Measurements from ENCODE around the gene CLDN6. TPM values are rescaled to one million over a fixed set of nuclear protein-coding genes. Genes with fewer than 3 reads are reported as not detected.

CLDN6 gene
- total and polyA plus RNA-seq, 9 of the 15 experiments (the other 6 are each of a cell fraction or from before 2014, with no cell fraction given): 0.22 to 0.75 (median 0.38) TPM; not detected in 3

DNA sequence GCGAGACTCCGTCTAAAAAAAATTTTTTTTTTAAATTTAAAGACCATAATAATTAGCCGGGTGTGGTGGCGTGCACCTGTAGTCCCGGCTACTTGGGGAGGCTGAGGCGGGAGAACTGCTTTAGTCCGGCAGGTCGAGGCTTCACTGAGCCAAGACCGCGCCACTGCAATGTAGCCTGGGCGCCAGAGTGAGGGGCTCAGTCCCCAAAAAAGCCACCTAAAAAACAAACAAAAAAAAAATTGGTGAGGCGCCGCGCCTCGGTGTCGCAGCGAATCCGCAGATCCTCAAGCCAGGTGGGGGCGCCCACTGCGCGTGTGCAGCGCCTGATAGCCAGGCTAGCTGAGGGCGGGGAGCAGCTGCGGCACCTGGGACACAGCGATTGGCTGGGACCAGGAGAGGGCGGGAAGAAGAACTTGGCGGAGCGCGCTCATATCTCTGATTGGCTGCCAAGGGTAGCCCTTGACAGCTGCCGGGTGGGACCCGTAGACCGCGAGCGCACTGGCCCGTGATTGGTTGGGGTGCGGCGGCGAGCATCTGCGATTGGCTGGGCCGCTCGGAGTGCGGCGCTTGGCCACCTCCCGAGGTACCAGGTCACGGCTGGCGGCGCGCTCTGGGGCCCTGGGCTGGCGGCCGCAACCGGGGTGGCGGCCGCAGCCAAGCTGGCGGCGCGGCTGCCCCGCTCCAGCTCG is 14.3 kb downstream of the CLDN6 start (continued):
- no peak for TF ChIP-seq FOXP1 (CRISPR knock-in tag; IDR thresholded peaks at IDR 0.05)
- TF ChIP-seq C11orf30 (IDR thresholded peaks at IDR 0.05; ENCODE audit: low read depth): no peak
- TF ChIP-seq MBD2 (IDR thresholded peaks at IDR 0.05; ENCODE audit: borderline replicate concordance, low read depth): peak; percentile 96
- no peak for TF ChIP-seq U2AF2 (optimal IDR thresholded peaks at IDR 0.05; ENCODE audit: low read depth, low read length)
- TF ChIP-seq HCFC1 (IDR thresholded peaks at IDR 0.05; ENCODE audit: low read depth, low read length): peak; percentile 50
- no peak for TF ChIP-seq TAF7 (tag; IDR thresholded peaks at IDR 0.05)
- TF ChIP-seq TBL1XR1 (IDR thresholded peaks at IDR 0.05; ENCODE audit: low read length in 2 of 2): 0 out of 4 replicates have a peak, but pooled peaks of 1 of the 2 experiments have one; percentile 34
- 0 out of 2 replicates have a peak, but pooled peaks have one; percentile 10 for TF ChIP-seq CBX1 (IDR thresholded peaks at IDR 0.05; ENCODE audit: low read depth)
- TF ChIP-seq HDAC8 (tag; IDR thresholded peaks at IDR 0.05): no peak
- no peak for TF ChIP-seq SIN3B (IDR thresholded peaks at IDR 0.05; ENCODE audit: low read depth)
- TF ChIP-seq ADNP (tag; IDR thresholded peaks at IDR 0.05): no peak
- TF ChIP-seq ZNF316 (IDR thresholded peaks at IDR 0.05): no peak
- TF ChIP-seq ZNF707 (CRISPR knock-in tag; conservative IDR thresholded peaks at IDR 0.05): no peak
- TF ChIP-seq YY1 (IDR thresholded peaks at IDR 0.05; ENCODE audit: borderline replicate concordance in 1 of 3, control insufficient read depth in 1 of 3, extremely low read depth in 1 of 3, insufficient read depth in 3 of 3, insufficient read length in 1 of 3, insufficient replicate concordance in 2 of 3, low read depth in 1 of 3, low read length in 2 of 3): peak in 2 of 3 experiments; percentile 22 to 27
- no peak for TF ChIP-seq ZNF668 (CRISPR knock-in tag; IDR thresholded peaks at IDR 0.05)
- peak; percentile 68 for TF ChIP-seq BHLHE40 (IDR thresholded peaks at IDR 0.05; ENCODE audit: low read length)
- TF ChIP-seq, protein P1, sequence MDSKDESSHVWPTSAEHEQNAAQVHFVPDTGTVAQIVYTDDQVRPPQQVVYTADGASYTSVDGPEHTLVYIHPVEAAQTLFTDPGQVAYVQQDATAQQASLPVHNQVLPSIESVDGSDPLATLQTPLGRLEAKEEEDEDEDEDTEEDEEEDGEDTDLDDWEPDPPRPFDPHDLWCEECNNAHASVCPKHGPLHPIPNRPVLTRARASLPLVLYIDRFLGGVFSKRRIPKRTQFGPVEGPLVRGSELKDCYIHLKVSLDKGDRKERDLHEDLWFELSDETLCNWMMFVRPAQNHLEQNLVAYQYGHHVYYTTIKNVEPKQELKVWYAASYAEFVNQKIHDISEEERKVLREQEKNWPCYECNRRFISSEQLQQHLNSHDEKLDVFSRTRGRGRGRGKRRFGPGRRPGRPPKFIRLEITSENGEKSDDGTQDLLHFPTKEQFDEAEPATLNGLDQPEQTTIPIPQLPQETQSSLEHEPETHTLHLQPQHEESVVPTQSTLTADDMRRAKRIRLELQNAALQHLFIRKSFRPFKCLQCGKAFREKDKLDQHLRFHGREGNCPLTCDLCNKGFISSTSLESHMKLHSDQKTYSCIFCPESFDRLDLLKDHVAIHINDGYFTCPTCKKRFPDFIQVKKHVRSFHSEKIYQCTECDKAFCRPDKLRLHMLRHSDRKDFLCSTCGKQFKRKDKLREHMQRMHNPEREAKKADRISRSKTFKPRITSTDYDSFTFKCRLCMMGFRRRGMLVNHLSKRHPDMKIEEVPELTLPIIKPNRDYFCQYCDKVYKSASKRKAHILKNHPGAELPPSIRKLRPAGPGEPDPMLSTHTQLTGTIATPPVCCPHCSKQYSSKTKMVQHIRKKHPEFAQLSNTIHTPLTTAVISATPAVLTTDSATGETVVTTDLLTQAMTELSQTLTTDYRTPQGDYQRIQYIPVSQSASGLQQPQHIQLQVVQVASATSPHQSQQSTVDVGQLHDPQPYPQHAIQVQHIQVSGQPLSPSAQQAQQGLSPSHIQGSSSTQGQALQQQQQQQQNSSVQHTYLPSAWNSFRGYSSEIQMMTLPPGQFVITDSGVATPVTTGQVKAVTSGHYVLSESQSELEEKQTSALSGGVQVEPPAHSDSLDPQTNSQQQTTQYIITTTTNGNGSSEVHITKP (IDR thresholded peaks at IDR 0.05; ENCODE audit: partially characterized antibody): no peak
- TF ChIP-seq ERF (CRISPR knock-in tag; IDR thresholded peaks at IDR 0.05): no peak
- no peak for TF ChIP-seq ATF1 (CRISPR knock-in tag; IDR thresholded peaks at IDR 0.05)
- peak; percentile 83 for TF ChIP-seq ATF1 (tag; IDR thresholded peaks at IDR 0.05)
- 0 out of 2 replicates have a peak, but pooled peaks have one; percentile 19 for TF ChIP-seq TARDBP (IDR thresholded peaks at IDR 0.05)
- TF ChIP-seq ZNF23 (CRISPR knock-in tag; IDR thresholded peaks at IDR 0.05): no peak
- TF ChIP-seq FOXA1 (IDR thresholded peaks at IDR 0.05; ENCODE audit: borderline replicate concordance): no peak
- TF ChIP-seq, protein P2, sequence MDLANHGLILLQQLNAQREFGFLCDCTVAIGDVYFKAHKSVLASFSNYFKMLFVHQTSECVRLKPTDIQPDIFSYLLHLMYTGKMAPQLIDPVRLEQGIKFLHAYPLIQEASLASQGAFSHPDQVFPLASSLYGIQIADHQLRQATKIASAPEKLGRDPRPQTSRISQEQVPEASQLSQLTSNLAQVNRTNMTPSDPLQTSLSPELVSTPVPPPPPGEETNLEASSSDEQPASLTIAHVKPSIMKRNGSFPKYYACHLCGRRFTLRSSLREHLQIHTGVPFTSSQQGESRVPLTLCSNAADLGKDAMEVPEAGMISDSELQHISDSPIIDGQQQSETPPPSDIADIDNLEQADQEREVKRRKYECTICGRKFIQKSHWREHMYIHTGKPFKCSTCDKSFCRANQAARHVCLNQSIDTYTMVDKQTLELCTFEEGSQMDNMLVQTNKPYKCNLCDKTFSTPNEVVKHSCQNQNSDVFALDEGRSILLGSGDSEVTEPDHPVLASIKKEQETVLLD (IDR thresholded peaks at IDR 0.05): peak; percentile 74; the same call in 1 of the 2 replicates

Measured in K562 (cell line).